ENCODE results near the gene NTN4.
"Not testable (repeated sequence)": the region's sequence is repeated elsewhere in the genome, so short reads cannot be mapped to it uniquely, and the experiment has no call there.

Gene NTN4

GRCh38 chr12:95756362-95756761 is 34.2 kb downstream of the NTN4 start:
- DNase-seq (ENCODE audit: extremely low read depth in 1 of 2, low read depth in 1 of 2), result no peak

GRCh38 chr12:95755261-95755865 is 35.2 kb downstream of the NTN4 start:
- no peak for DNase-seq (ENCODE audit: extremely low read depth in 1 of 2, low read depth in 1 of 2)

GRCh38 chr12:95746062-95746461 is 44.5 kb downstream of the NTN4 start:
- not testable (repeated sequence) for DNase-seq (ENCODE audit: extremely low read depth in 1 of 2, low read depth in 1 of 2)

- DNase-seq (ENCODE audit: extremely low read depth in 1 of 2, low read depth in 1 of 2), result no peak
Observed at GRCh38 chr12:95742586-95742985, 48.0 kb downstream of the NTN4 start.

GRCh38 chr12:95741635-95742034 is 48.9 kb downstream of the NTN4 start:
- no peak for DNase-seq (ENCODE audit: extremely low read depth in 1 of 2, low read depth in 1 of 2)

GRCh38 chr12:95740751-95741150 is 49.8 kb downstream of the NTN4 start:
- DNase-seq (ENCODE audit: extremely low read depth in 1 of 2, low read depth in 1 of 2), result no peak

- no peak for DNase-seq (ENCODE audit: extremely low read depth in 1 of 2, low read depth in 1 of 2)
Observed at GRCh38 chr12:95739561-95740313, 50.8 kb downstream of the NTN4 start.

- DNase-seq (ENCODE audit: extremely low read depth in 1 of 2, low read depth in 1 of 2), result no peak
Observed at GRCh38 chr12:95738024-95738611, 52.4 kb downstream of the NTN4 start.

- DNase-seq (ENCODE audit: extremely low read depth in 1 of 2, low read depth in 1 of 2), result no peak
Observed at GRCh38 chr12:95736631-95737030, 53.9 kb downstream of the NTN4 start.

- not testable (repeated sequence) for DNase-seq (ENCODE audit: extremely low read depth in 1 of 2, low read depth in 1 of 2)
Observed at GRCh38 chr12:95735728-95736127, 54.8 kb downstream of the NTN4 start.

- DNase-seq (ENCODE audit: extremely low read depth in 1 of 2, low read depth in 1 of 2), result no peak
Observed at GRCh38 chr12:95733141-95733825, 57.3 kb downstream of the NTN4 start.

GRCh38 chr12:95731519-95731958 is 59.0 kb downstream of the NTN4 start:
- no peak for DNase-seq (ENCODE audit: extremely low read depth in 1 of 2, low read depth in 1 of 2)

GRCh38 chr12:95730457-95730856 is 60.1 kb downstream of the NTN4 start:
- DNase-seq (ENCODE audit: extremely low read depth in 1 of 2, low read depth in 1 of 2), result no peak

GRCh38 chr12:95726903-95727302 is 63.7 kb downstream of the NTN4 start:
- no peak for DNase-seq (ENCODE audit: extremely low read depth in 1 of 2, low read depth in 1 of 2)

- DNase-seq (ENCODE audit: extremely low read depth in 1 of 2, low read depth in 1 of 2), result no peak
Observed at GRCh38 chr12:95724767-95725166, 65.8 kb downstream of the NTN4 start.

GRCh38 chr12:95723693-95724384 is 66.7 kb downstream of the NTN4 start:
- DNase-seq (ENCODE audit: extremely low read depth in 1 of 2, low read depth in 1 of 2), result no peak

GRCh38 chr12:95721320-95721719 is 69.2 kb downstream of the NTN4 start:
- DNase-seq (ENCODE audit: extremely low read depth in 1 of 2, low read depth in 1 of 2), result no peak

GRCh38 chr12:95720146-95720545 is 70.4 kb downstream of the NTN4 start:
- no peak for DNase-seq (ENCODE audit: extremely low read depth in 1 of 2, low read depth in 1 of 2)

- no peak for DNase-seq (ENCODE audit: extremely low read depth in 1 of 2, low read depth in 1 of 2)
Observed at GRCh38 chr12:95718772-95719171, 71.8 kb downstream of the NTN4 start.

- no peak for DNase-seq (ENCODE audit: extremely low read depth in 1 of 2, low read depth in 1 of 2)
Observed at GRCh38 chr12:95718006-95718431, 72.5 kb downstream of the NTN4 start.
